IPS DF 6.9 (cell line): ENCODE measurements around the gene NGB.

Source experiments
- DNase-seq: peaks from one replicate; pipeline ENCODE4 v3.0.0-alpha.2; 2013; ENCODE audit warnings: low read depth, low spot score
- H3K27ac ChIP-seq: one replicate; pipeline ENCODE4 v1.5.1; 2013; ENCODE audit warnings: low read length, control low read depth
- H3K27me3 ChIP-seq: 2 replicates; pipeline ENCODE4 v1.6.1; 2013; ENCODE audit warnings: mild to moderate bottlenecking, low read length; ENCODE audit not compliant: control insufficient read depth, insufficient read depth
- H3K36me3 ChIP-seq: 2 replicates; pipeline ENCODE4 v1.6.1; 2013; ENCODE audit warnings: low read length; ENCODE audit not compliant: control insufficient read depth, insufficient read depth
- H3K4me1 ChIP-seq: 2 replicates; pipeline ENCODE4 v1.6.1; 2013; ENCODE audit warnings: low read length; ENCODE audit not compliant: control insufficient read depth, insufficient read depth
- H3K4me3 ChIP-seq: 2 replicates; pipeline ENCODE4 v1.5.1; 2013; ENCODE audit warnings: mild to moderate bottlenecking, low read length
- H3K9me3 ChIP-seq: 2 replicates; pipeline ENCODE4 v1.6.1; 2013; ENCODE audit warnings: low read length, inconsistent platforms; ENCODE audit not compliant: control insufficient read depth, insufficient read depth
- WGBS: extraction: QIAGEN DNeasy Blood & Tissue Kit; methylation state at CpG from one replicate; pipeline ENCODE4 v1.1.7; 2013; ENCODE audit warnings: mixed read lengths, missing lambda C conversion rate; ENCODE audit not compliant: insufficient read length, insufficient coverage; 5-methylcytosine and 5-hydroxymethylcytosine counted together

Gene NGB

GRCh38 chr14:77265561-77266335 lies 5.3 kb downstream of the NGB start:
- no peaks in the 10 kb centered on the region for H3K9me3 ChIP-seq
- no peak overlapping the region for H3K27ac ChIP-seq
- no peak overlapping the region for H3K4me3 ChIP-seq
- no CpG with 5 or more reads among the region's 16 CpGs for WGBS
- peaks cover 10% of the 10 kb centered on the region for H3K27me3 ChIP-seq
- no peak for DNase-seq
- H3K36me3 ChIP-seq, result no peaks in the 10 kb centered on the region
- H3K4me1 ChIP-seq, result peaks cover 4% of the 10 kb centered on the region; the same call in 1 of the 2 replicates

DNA sequence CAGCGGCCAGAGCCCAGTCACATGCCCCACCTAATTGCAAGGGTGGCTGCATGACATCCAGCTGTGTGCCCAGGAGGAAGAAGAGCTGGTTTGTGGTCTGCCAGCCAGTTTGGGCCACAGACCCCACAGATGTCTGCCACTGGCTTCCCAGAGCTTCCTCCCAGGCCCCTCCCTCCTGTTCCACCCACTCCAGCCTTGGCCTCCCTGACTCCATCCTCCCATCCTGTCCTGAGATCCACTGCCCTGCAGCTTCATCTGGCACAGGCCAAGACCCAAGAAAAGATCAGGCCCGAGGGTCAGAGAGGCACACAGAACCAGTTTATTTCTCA lies 5.9 kb downstream of the NGB start:
- no CpG with 5 or more reads among the region's 2 CpGs for WGBS
- H3K4me1 ChIP-seq, result no peaks in the 10 kb centered on the region; the same call in 1 of the 2 replicates
- H3K27ac ChIP-seq, result no peak overlapping the region
- H3K36me3 ChIP-seq, result no peaks in the 10 kb centered on the region
- no peak overlapping the region for H3K4me3 ChIP-seq
- no peaks in the 10 kb centered on the region for H3K9me3 ChIP-seq
- DNase-seq, result no peak
- H3K27me3 ChIP-seq, result peaks cover 4% of the 10 kb centered on the region

- Histone ChIP-seq H3K36me3 (no peaks in the 10 kb centered on the region), H3K9me3 (no peaks in the 10 kb centered on the region), H3K27ac (no peak overlapping the region), H3K4me3 (no peak overlapping the region), H3K4me1 (no peaks in the 10 kb centered on the region), H3K27me3 (no peaks in the 10 kb centered on the region; the same call in 1 of the 2 replicates)
- WGBS, result no CpG with 5 or more reads among the region's 16 CpGs
- DNase-seq, result no peak
Observed at GRCh38 chr14:77264466-77265186, 6.4 kb downstream of the NGB start.

GRCh38 chr14:77260631-77261030 lies 10.4 kb downstream of the NGB start:
- H3K27me3 ChIP-seq, result no peaks in the 10 kb centered on the region
- no peaks in the 10 kb centered on the region for H3K36me3 ChIP-seq
- WGBS, result no CpG with 5 or more reads among the region's 10 CpGs
- H3K27ac ChIP-seq, result no peak overlapping the region
- no peaks in the 10 kb centered on the region for H3K9me3 ChIP-seq
- H3K4me1 ChIP-seq, result no peaks in the 10 kb centered on the region
- DNase-seq, result no peak
- H3K4me3 ChIP-seq, result no peak overlapping the region

DNA sequence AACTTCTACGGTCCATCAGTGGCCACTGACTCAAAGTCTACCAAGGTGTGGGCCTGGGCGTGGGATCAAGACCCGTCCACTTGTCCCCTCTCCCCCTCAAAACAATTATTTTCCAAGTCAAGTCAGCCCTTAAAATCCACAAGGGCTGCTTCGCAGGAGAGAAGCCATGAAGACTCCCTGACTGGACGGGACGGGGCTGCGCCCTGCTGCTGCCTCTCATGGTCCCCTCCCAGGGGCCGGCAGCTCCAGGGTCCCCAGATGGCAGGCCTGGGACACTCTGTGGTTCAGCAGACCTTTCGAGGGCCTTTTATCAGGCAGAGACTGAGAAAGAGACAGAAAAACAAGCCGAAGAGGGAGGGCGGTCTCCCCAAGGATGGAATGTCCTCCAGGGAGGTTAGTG lies 10.8 kb downstream of the NGB start:
- Histone ChIP-seq H3K9me3 (no peaks in the 10 kb centered on the region), H3K36me3 (no peaks in the 10 kb centered on the region), H3K27ac (no peak overlapping the region), H3K4me3 (no peak overlapping the region), H3K4me1 (no peaks in the 10 kb centered on the region), H3K27me3 (no peaks in the 10 kb centered on the region)
- DNase-seq, result no peak
- no CpG with 5 or more reads among the region's 11 CpGs for WGBS

DNA sequence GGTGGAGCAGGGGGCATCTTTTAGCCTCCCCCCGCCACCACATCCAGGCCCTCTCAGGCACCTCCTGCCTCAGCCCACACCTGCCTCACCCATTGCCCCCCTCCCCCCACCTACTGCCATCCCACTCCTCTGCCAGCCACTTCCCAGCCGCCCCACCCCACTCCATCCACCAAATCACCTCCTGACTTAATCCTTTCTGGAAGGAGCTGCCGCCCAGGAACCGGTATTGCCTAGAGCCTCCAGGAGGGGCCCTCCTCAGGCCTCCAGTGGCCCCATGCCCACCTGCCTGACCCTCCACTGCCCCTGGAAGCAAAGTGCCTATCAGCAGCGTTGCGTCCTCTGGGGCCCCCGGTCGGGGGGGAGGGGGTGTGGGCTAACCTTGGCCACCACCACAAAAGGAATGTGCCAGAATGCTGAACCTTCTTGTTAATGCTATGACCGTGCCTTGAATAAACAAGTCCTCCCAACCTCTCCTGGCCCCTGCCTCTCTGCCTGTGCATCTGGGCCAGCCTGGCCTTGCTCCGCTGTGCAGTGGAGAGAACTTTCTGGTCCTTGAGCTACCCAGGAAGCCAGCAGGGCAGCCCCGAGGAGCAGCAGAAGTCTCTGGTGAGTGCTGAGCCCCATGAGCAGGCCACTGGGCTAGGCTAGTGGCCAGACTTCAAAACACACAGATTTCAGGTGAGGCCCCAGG lies 11.8 kb downstream of the NGB start:
- H3K4me1 ChIP-seq, result no peaks in the 10 kb centered on the region; the same call in 1 of the 2 replicates
- no peak overlapping the region for H3K4me3 ChIP-seq
- no peaks in the 10 kb centered on the region for H3K9me3 ChIP-seq
- no peaks in the 10 kb centered on the region for H3K27me3 ChIP-seq
- DNase-seq, result no peak
- no peaks in the 10 kb centered on the region for H3K36me3 ChIP-seq
- no CpG with 5 or more reads among the region's 11 CpGs for WGBS
- H3K27ac ChIP-seq, result no peak overlapping the region

- WGBS, result no CpG with 5 or more reads among the region's 5 CpGs
- Histone ChIP-seq H3K36me3 (no peaks in the 10 kb centered on the region), H3K4me1 (no peaks in the 10 kb centered on the region; the same call in 1 of the 2 replicates), H3K27me3 (no peaks in the 10 kb centered on the region), H3K27ac (no peak overlapping the region), H3K9me3 (no peaks in the 10 kb centered on the region), H3K4me3 (no peak overlapping the region)
- DNase-seq, result no peak
Observed at GRCh38 chr14:77258566-77258965, 12.4 kb downstream of the NGB start.

GRCh38 chr14:77257700-77258099 lies 13.3 kb downstream of the NGB start:
- Histone ChIP-seq H3K27ac (no peak overlapping the region), H3K4me1 (no peaks in the 10 kb centered on the region; the same call in 1 of the 2 replicates), H3K27me3 (no peaks in the 10 kb centered on the region), H3K4me3 (no peak overlapping the region), H3K9me3 (no peaks in the 10 kb centered on the region), H3K36me3 (no peaks in the 10 kb centered on the region)
- WGBS, result no CpG with 5 or more reads among the region's 10 CpGs
- no peak for DNase-seq

- Histone ChIP-seq H3K27me3 (no peaks in the 10 kb centered on the region), H3K27ac (no peak overlapping the region), H3K36me3 (0 out of 2 replicates have a peak, but pooled peaks cover 2% of the 10 kb centered on the region), H3K4me1 (no peaks in the 10 kb centered on the region; the same call in 1 of the 2 replicates), H3K4me3 (no peak overlapping the region), H3K9me3 (no peaks in the 10 kb centered on the region)
- no peak for DNase-seq
- no CpG with 5 or more reads among the region's 8 CpGs for WGBS
Observed at GRCh38 chr14:77256694-77257093, 14.3 kb downstream of the NGB start.

GRCh38 chr14:77253333-77254190 lies 17.4 kb downstream of the NGB start:
- Histone ChIP-seq H3K27ac (no peak overlapping the region), H3K4me3 (no peak overlapping the region), H3K27me3 (no peaks in the 10 kb centered on the region), H3K9me3 (no peaks in the 10 kb centered on the region), H3K4me1 (no peaks in the 10 kb centered on the region; the same call in 1 of the 2 replicates), H3K36me3 (0 out of 2 replicates have a peak, but pooled peaks cover 2% of the 10 kb centered on the region)
- no CpG with 5 or more reads among the region's 20 CpGs for WGBS
- no peak for DNase-seq
